ENCODE data around the gene CPNE7. TPM values are rescaled to one million over a fixed set of nuclear protein-coding genes. Genes with fewer than 3 reads are reported as not detected.
"Not testable (repeated sequence)": the region's sequence is repeated elsewhere in the genome, so short reads cannot be mapped to it uniquely, and the experiment has no call there.

CPNE7 gene
- polyA plus RNA-seq, 3 donors: 4.2 to 8.7 (median 5.6) TPM

DNA sequence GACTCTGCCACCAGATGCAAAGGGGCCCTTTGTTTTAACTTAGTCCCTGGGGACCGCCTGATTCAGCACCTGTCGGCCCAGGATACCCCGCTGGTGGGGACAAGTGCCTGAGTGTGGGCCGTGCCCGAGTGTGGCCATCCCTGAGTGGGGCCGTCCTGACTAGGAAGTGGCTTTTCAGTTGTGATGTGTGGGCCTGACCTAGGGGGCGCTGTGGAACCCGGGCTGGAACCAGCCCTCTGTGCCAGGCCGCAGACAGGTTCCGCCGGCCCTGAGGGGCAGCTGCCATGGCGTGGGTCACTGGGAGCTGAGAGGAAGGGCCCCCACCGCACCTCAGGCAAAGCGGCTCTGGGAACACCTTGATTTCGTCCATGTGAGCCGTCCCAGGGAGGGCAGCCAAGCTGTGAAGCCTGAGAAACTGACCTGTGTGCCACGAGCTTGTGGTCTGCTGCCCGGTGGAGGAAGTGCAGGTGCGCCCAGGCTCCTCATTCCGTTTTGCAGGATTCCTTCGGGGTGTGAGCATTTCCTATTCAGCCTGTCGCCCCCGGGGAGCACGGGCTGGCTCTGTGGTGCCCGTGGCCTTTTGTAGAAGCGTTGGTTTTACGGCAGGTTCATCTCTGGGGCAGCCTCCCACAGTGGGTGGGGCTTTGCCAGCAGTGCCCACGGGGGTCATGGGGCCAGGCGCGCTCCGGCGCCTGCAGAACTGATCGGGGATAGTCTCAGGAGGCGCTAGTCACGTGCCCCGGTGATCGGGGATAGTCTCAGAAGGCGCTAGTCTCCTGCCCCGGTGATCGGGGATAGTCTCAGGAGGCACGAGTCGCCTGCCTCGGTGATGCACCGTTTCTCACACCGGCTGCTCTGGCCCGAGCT, 9.8 kb upstream of the CPNE7 start:
- no peak for DNase-seq

GRCh38 chr16:89567656-89568594, 7.6 kb upstream of the CPNE7 start:
- DNase-seq: no peak

GRCh38 chr16:89569506-89570341, 5.8 kb upstream of the CPNE7 start:
- no peak for DNase-seq

GRCh38 chr16:89570342-89570923, 5.1 kb upstream of the CPNE7 start:
- no peak for DNase-seq

- not testable (repeated sequence) for DNase-seq
Measured at GRCh38 chr16:89570983-89571598, 4.5 kb upstream of the CPNE7 start.

DNA sequence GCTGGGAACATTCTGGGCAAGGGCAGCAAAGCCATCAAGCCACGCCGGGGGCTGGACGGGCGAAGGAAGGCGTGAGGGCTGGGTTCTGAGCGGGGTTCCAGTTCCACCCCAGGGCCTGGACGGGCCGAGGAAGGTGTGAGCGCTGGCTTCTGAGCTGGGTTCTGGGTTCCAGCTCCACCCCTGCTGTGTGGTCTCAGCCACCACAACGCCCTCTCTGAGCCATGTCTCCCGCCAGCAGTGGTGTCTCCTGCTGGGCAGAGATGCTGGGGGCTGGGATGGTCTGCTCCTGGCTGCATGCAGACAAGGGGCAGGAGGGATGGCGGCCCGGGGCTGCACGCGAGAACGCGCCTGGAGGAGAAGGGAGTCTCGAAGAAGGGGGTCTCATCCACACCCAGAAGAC, 3.9 kb upstream of the CPNE7 start:
- no peak for DNase-seq

DNA sequence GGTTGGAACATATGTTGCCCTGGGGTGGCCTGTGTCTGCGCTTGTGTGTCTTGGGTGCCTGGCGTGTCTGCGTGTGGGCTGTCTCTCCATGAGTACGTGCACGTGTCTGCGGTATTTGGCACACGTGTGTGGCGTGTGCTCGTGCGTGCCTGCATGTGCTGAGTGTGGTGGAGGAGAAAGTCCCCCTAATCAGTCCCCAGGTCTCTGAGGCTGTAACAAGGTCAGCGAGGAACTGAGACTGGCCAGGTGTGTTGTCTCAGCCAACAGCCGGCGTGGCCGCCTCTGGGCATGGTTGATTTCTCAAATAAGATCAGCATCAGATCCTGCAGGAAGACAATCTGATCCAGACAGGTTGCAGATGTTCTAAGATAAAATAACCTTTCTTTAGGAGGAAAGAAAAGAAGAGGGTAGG, 3.5 kb upstream of the CPNE7 start:
- no peak for DNase-seq

- no peak for DNase-seq
Measured at GRCh38 chr16:89572485-89573205, 2.9 kb upstream of the CPNE7 start.

- DNase-seq: no peak
Measured at GRCh38 chr16:89573826-89574680, 1.5 kb upstream of the CPNE7 start.

- peak; percentile 39 for DNase-seq
Measured at GRCh38 chr16:89574681-89575246, 794 bp upstream of the CPNE7 start.

DNA sequence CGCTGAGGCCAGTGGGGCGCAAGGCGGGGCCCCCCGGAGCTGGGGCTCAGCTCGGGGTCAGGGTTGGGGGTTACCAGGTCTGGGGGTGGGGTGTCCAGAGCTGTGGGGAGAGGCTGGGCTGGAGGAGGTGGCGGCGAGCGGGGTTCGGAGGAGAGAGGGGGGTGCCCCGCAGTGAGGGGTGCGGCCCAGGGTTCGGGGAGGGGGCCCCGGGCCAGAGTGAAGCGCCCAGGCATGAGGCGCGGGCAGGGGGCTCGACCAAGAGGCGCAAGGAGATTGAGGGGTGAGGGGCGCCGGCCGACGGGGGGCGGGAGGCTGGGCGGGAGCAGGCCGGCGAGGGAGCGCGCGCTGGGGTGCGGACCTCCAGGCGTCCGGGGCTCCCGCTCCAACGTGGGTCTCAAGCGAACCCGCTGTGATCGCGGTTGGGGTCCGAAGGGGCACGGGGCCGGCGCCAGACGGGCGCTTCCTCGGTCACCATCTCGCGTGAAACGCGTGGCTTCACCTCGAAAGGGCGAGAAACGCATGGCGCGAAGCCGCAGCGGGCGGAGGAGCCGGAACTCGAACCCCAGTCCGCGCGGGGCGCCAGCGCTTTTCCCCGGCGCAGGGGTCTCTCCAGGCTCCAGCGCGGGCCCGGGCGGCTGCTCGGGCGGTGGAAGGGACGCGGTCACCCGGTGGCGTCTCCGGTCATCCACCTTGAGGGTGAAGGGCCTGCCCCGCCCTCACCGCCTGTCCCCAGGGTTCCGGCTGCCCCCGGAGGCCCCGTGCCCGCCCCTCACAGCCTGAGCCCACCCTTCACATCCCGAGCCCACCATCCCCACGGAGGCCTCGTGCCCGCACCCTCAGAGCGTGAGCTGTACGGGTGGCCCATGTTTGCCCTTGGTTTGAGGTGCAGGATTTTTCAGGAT, 846 bp downstream of the CPNE7 start:
- DNase-seq: no peak

GRCh38 chr16:89577055-89577759, 1.6 kb downstream of the CPNE7 start:
- DNase-seq: no peak

DNA sequence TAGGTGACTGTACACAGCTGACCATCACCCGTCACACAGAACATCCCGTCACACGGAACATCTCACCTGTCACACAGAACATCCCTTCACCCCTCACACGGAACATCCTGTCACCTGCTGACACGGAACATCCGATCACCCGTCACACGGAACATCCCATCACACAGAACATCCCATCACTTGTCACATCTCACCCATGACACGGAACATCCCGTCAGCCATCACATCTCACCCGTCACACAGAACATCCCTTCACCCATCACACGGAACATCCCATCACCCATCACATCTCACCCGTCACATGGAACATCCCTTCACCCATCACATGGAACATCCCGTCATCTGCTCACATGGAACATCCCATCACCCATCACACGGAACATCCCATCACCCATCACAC, 3.8 kb downstream of the CPNE7 start:
- DNase-seq: no peak

DNA sequence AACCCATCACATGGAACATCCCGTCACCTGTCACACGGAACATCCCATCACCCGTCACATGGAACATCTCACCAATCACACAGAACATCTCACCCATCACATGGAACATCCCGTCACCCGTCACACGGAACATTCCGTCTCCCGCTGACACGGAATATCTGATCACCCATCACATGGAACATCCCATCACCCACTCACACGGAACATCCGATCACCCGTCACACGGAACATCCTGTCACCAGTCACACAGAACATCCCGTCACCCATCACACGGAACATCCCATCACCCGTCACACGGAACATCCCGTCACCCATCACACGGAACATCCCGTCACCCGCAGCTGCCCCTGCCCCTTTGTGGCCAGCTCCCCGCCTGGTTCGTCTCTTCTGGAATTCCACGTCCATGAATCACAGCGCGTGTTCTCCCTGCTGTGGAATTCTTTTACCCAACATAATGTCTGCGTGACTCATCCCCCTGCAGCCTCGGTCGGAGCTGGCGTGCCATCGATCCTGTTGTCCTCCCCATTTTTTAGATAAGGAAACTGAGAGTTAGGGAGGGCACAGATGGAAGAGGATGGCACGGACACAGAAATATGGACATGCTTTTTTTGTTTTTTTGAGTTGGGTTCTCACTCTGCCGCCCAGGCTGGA, 5.6 kb downstream of the CPNE7 start:
- no peak for DNase-seq

GRCh38 chr16:89581861-89582563, 6.5 kb downstream of the CPNE7 start:
- no peak for DNase-seq

DNA sequence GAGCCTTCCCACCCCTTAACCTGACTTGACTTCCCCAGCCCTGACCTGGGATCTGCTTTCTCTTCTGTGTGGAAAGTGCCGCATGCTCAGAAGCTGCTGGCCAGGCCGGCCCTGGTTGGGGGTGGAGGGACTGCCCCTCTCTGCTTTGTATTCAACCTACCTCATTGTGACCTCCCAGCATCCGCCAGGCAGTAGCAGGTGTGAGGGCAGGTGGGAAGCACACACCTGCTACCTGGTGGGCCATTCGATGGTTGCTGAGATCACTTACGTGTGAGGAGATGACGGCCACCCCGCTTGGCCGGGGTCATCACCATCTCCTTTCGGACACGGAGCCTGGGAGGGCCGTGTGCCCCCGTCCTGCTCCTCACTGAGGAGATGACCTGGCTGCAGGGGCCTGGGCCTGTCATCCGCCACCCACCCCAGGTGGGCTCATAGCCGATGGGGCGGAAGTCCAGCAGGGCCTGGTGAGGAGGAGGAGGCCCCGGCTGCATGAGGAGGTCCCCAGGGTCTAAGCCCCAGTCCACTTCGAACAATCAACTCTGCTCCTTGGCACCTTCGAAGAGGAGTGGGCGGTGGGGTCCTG, 7.1 kb downstream of the CPNE7 start:
- DNase-seq: no peak
